Body of pancreas (tissue), 4 donors: Measurements from ENCODE around the gene ANKRD29.

Experiments
- CTCF ChIP-seq, 7 experiments: fragments of 450-650 bp in 4 of 7; fragments of 200-600 bp in 3 of 7; sonication (generic) in 3 of 7; IDR thresholded peaks; one replicate each; pipeline ENCODE4 v1.5.1; 2016 to 2019; ENCODE audit warnings: antibody characterized with exemption in 7 of 7
- POLR2A ChIP-seq, 3 donors: fragments of 450-650 bp; IDR thresholded peaks; one replicate each; pipeline ENCODE4 v1.6.1; 2016; ENCODE audit warnings: antibody characterized with exemption in 3 of 3, mild to moderate bottlenecking in 2 of 3

- TF ChIP-seq CTCF (IDR thresholded peaks at IDR 0.05) (no peak), POLR2A (IDR thresholded peaks at IDR 0.05) (no peak)
Measured at GRCh38 chr18:23605941-23606340, 56.8 kb downstream of the ANKRD29 start.
